NCI-H345 treated with DMSO at 0.1 percent for 48 hours (cell line): Measurements from ENCODE around the gene SPR.
"Not testable (repeated sequence)": the region's sequence is repeated elsewhere in the genome, so short reads cannot be mapped to it uniquely, and the experiment has no call there.

ENCODE experiments used
- DNase-seq: peaks from one replicate; lab custom pipeline; 2025; ENCODE audit not compliant: unreplicated experiment; lab: John Stamatoyannopoulos, UW

Gene SPR

GRCh38 chr2:72888438-72889202 lies 1.4 kb downstream of the SPR start:
- DNase-seq = no peak

DNA sequence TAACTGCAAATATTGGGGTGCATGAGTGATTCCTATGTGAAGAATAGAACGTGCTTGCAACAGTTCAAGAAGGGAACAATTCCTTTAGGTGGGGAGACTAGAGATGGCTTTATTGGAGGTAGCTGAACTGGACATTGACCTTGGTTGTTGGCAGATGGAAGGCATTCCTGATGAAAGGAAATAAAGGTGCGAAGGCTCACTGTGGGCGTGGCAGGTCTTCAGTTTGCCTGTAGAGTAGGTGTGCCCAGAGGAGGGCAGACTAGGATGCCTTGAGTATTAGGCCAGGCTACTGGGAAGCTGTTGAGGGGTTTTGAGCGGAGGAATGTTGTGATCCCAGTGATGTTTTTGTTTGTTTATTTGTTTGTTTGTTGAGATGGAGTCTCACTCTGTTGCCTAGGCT lies 2.8 kb downstream of the SPR start:
- no peak for DNase-seq

GRCh38 chr2:72891091-72891818 lies 4.0 kb downstream of the SPR start:
- no peak for DNase-seq

- DNase-seq = peak; percentile 58
Measured at GRCh38 chr2:72892506-72893173, 5.4 kb downstream of the SPR start.

DNA sequence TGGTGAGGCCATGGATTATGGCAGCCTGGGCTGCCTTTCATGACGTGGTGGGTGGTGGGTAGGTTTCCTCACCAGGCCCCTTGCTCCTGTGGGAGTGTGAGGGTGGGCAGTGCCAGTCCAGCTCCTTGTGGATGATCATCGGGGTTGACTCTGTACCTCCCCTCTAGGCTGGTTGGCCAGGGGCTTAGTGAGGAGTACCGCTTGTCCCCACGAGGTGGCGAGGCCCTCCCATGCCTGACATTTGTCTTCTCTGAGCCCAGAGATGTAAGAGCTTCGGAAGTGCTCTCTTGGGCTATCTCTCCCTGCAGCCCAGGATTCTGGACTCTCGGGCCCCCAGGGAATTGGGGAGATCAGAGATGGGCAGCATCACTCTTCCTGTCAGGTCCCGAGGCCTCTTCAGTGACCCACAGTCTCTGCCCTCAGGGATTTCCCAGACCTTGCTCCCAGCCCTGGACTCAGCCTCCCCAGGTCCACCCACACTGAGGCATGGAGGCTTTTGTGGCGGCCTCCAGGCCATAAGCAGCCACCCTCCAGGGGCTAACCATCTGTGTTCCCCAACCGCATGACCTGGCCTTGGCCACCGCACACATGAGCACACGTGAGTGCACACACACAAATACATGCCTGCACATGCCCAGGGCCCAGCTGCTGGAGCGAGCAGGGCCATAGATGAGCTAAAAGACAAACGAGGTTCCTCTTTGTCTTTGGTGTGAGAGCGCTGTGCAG lies 6.5 kb downstream of the SPR start:
- DNase-seq = peak; percentile 17

GRCh38 chr2:72894514-72894913 lies 7.3 kb downstream of the SPR start:
- DNase-seq = no peak

- no peak for DNase-seq
Measured at GRCh38 chr2:72895154-72895553, 7.9 kb downstream of the SPR start.

DNA sequence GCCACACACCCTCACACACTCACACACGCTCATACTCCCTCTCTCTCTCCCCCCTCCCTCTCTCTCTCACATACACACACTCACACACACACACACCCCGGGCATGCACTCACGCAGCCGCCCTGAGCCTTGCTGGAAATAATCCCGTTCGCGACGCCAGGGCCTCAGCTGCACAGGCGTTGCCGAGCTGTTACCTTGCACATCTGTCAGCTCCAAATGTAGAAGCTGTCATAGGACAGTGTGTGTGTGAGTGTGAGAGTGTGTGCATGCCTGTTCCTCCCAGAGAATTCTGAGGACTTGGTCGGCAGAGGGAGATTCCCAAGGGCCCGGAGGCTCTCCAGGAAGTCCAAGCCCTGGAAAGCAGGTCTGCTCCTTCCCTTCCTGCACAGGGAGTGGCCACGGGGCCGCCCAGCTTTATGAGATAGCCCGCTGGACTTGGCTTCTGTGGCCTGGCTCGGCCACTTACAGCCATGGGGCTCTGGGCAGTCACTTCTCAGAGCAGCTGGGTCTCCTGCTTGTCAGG lies 8.6 kb downstream of the SPR start:
- DNase-seq = no peak

DNA sequence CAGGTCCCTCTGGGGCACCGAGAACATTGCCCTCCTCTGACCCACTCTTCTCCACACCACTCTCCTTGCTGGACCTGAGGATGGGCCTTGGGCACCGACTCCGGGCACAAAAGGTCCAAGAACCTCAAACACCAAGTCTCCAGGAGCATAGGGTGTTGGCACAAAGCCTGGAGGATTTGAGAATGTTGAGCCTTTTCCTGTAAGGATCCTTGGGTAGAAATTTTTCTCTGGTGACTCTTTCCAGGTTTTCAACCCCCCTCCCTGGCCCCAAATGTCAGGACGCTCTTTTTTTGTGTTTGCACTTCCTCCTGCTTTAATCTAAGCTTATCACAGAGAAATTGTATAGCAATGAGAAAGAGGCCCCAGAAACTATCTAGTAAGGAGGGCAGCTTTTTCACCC lies 9.2 kb downstream of the SPR start:
- no peak for DNase-seq

DNA sequence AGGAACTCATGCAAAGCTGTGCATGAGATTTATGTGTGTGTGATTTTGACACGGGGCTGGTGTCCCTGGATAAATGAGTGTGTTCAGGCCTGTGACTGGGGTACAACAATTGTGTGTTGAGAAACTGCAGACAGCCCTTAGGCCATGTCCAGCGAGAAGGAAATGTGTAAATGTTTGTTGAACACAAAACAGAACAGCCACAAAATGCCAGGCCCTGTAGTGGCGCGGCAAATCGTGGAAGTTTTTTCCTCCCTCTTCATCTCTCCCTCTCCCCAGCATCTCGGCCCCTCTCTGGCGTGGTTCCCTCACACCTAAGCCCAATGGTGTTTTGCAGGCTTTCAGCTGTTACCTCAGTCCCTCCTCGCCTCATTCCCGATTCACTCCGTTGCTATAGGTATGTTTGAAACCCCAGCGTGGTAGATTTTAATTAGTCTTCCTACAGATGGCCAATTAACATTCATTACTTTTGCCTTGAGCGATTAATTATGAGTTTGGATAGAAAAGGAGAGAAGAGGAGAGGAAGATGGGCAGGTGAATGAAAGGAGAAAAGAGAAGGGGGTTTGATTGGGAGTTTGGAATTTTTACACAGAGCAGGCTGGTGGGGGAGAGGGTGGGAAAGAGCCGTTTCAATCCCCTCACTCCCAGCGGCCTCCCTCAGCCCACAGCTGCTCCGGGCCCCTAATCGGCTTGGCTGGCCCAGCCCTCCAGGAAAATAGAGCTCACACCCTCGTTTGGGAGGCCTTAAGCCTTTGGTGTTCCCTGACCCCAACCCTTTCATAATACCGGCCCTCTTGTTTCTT lies 10.8 kb downstream of the SPR start:
- no peak for DNase-seq

GRCh38 chr2:72898585-72898906 lies 11.3 kb downstream of the SPR start:
- no peak for DNase-seq

GRCh38 chr2:72900191-72900825 lies 13.1 kb downstream of the SPR start:
- no peak for DNase-seq

DNA sequence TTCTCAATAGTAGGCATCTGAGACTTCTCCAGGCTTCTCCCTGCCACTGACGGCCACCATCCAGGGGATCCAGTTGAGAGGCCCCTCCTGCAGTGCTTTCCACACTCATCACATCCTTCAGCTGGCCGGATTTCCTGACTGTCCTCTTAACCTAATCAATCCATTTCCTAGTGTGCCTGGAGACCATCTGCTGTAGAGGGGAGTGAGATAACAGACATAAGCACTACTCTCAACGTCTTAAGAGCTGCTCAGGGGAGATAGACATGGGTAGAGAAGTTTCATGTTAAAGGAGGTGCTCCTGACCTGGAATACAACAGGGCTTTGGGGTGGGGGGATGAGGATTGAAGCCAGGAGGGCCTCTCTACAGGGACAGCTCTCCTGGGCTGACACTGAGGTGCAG lies 14.2 kb downstream of the SPR start:
- no peak for DNase-seq

DNA sequence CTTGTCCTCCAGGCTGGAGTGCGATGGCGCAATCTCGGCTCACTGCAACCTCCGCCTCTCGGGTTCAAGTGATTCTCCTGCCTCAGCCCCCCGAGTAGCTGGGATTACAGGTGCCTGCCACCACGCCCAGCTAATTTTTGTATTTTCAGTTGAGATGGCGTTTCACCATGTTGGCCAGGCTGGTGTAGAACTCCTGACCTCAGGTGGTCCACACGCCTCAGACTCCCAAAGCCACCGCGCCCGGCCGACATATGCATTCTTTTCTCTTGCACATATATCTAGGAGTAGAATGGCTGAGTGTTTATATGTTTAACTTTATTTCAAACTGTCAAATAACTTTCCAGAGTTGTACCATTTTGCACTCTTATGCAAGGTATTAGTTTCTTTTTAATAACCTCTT lies 20.2 kb downstream of the SPR start:
- not testable (repeated sequence) for DNase-seq

DNA sequence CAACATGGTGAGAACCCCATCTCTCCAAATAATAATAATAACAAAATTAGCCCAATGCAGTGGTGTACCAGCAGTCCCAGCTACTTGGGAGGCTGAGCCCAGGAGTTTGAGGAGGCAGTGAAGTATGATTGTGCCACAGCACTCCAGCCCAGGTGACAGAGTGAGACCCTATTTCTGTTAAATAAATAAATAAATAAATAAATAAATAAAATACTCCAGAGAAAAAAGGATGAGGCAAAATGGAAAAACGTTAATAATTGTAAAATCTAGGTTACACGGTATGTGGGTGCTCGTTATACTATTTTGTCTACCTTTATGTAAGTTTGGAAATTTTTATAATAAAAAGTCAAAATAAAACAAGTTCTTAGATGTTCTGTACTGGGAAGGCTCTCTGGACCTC lies 21.5 kb downstream of the SPR start:
- DNase-seq = no peak

DNA sequence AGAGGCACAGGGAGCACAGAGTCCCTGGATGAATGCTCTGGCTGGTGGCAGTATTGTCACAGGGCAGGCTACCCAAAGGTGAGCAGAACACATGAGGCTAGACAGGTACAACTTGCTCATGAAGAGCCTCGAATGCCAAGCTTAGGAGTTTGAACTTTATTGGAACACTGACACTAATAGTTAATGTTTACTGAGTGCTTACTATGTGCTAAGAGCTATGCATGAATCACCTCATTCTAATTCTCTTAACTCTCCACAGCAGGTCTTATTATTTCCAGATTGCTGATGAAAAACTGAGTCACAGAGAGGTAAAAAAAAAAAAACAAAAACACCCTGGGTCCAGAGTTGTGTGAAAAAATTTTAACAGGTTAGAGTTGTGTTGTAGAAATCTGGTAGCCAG lies 24.0 kb downstream of the SPR start:
- no peak for DNase-seq

- DNase-seq = no peak
Measured at GRCh38 chr2:72913486-72914205, 26.4 kb downstream of the SPR start.

- no peak for DNase-seq
Measured at GRCh38 chr2:72914206-72914559, 27.0 kb downstream of the SPR start.

DNA sequence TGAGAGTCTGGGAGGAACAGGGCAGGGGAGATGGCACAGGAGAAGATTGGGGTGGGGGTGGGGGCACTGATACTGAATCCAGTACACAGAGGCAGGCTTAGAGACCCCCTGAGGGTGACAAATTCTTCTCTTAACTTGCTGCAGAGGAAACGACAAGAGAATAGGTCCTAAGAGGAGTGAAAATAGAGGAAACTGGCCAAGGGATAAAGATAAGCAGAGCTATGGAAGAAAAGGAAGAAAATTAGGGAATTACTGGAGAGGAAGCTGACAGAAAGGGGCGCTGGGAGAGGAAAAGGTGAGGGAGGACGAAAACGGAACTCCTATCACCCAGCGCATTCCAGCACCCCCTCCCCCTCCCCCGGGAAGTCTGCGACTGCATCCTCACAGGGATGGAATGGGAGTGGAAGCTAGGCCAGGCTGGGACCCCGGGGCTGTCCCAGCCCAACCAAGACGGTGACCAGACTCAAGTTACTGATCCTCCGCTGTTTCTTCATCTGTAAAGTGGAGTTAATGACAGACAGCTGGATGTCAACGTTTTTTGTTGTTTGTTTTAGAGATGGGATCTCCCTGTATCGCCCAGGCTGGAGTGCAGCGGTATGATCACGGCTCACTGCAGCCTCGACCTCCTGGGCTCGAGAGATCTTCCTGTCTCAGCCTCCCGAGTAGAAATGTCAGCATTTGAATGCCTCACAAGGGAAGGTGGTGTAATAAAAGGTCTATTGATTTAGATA lies 27.5 kb downstream of the SPR start:
- no peak for DNase-seq
